HCT116 (cell line): ENCODE measurements around the gene CHKA. TPM values are rescaled to one million over a fixed set of nuclear protein-coding genes. Genes with fewer than 3 reads are reported as not detected.

Experiments
- ATAC-seq: fragments of 200-7000 bp; cut with Tn5 transposase; 2 replicates; pipeline ENCODE4 v1.9.1; 2020; ENCODE audit warnings: mild to moderate bottlenecking, moderate library complexity
- BruUV-seq: library from RNA; stranded (reverse); fragments of 400-500 nt; replicated peaks from 2 replicates; lab custom pipeline; 2021; lab: Mats Ljungman, UMichigan
- CTCF ChIA-PET: fragments of 300-600 bp; sonication (Branson Sonifier 250); formaldehyde crosslinking; loops from one replicate; lab custom pipeline; 2021; ENCODE audit warnings: antibody characterized with exemption; lab: Charles Lee
- POLR2A ChIA-PET: fragments of 300-600, 350-600 bp; sonication (Branson Sonifier 250); formaldehyde crosslinking; loops from one replicate; lab custom pipeline; 2021; ENCODE audit warnings: antibody characterized with exemption; lab: Charles Lee
- RAD21 ChIA-PET, 2 experiments: fragments of 300-600 bp; sonication (Branson Sonifier 250); formaldehyde crosslinking; loops; one replicate each; lab custom pipeline; 2023; ENCODE audit warnings: low total read pairs in 2 of 2; ENCODE audit not compliant: uncharacterized antibody in 2 of 2, unreplicated experiment in 2 of 2, low non-redundant PET in 1 of 2; lab: Charles Lee
- DNase-seq: peaks from one replicate; pipeline ENCODE4 v3.0.0-alpha.2; 2010; ENCODE audit warnings: low read depth, low spot score
- H2AFZ ChIP-seq: fragments of 200-600 bp; shearing (Covaris generic), sonication (generic); 2 replicates; pipeline ENCODE4 v1.6.1; 2017; ENCODE audit warnings: low read depth, mixed run types, mixed read lengths, antibody characterized with exemption, low read length; ENCODE audit not compliant: poor library complexity, severe bottlenecking
- H3K27ac ChIP-seq: 2 replicates; pipeline ENCODE4 v1.5.1; 2012; ENCODE audit warnings: low read depth, low read length
- H3K27me3 ChIP-seq: fragments of 200-600 bp; sonication (generic); 2 replicates; pipeline ENCODE4 v1.6.1; 2016; ENCODE audit warnings: mixed run types, low read length, mixed read lengths; ENCODE audit not compliant: insufficient read depth
- H3K36me3 ChIP-seq, 2 experiments: fragments of 200-500 bp in 1 of 2; fragments of 200-600 bp in 1 of 2; sonication (Bioruptor generic) in 1 of 2; sonication (generic) in 1 of 2; 2 replicates each; pipeline versions ENCODE4 v1.5.1 to v1.6.1; 2014 to 2016; ENCODE audit warnings: low read length in 2 of 2, inconsistent platforms in 1 of 2, mixed read lengths in 1 of 2, mixed run types in 1 of 2; ENCODE audit not compliant: insufficient read depth in 2 of 2, control insufficient read depth in 1 of 2
- H3K4me1 ChIP-seq, 2 experiments: fragments of 200-600 bp in 1 of 2; sonication (generic) in 1 of 2; 2 replicates each; pipeline versions ENCODE4 v1.5.1 to v1.6.1; 2012 to 2017; ENCODE audit warnings: low read length in 2 of 2, inconsistent platforms in 1 of 2, mild to moderate bottlenecking in 1 of 2, mixed read lengths in 1 of 2, mixed run types in 1 of 2, moderate library complexity in 1 of 2; ENCODE audit not compliant: insufficient read depth in 2 of 2, control insufficient read depth in 1 of 2
- H3K4me2 ChIP-seq: fragments of 200-600 bp; sonication (generic); 2 replicates; pipeline ENCODE4 v1.6.1; 2017; ENCODE audit warnings: mixed run types, low read length, mixed read lengths
- H3K4me3 ChIP-seq, 2 experiments: fragments of 200-600 bp in 1 of 2; sonication (generic) in 1 of 2; replicated peaks in 1 of 2; 2 replicates each; pipeline ENCODE4 v1.5.1; 2011 to 2016; ENCODE audit warnings: low read length in 2 of 2, control low read depth in 1 of 2, low read depth in 1 of 2, mild to moderate bottlenecking in 1 of 2, mixed read lengths in 1 of 2, mixed run types in 1 of 2
- H3K79me2 ChIP-seq: fragments of 200-600 bp; sonication (generic); 2 replicates; pipeline ENCODE4 v1.6.1; 2017; ENCODE audit warnings: mild to moderate bottlenecking, mixed run types, low read length, moderate library complexity, mixed read lengths; ENCODE audit not compliant: insufficient read depth
- H3K9ac ChIP-seq: fragments of 200-600 bp; sonication (generic); 2 replicates; pipeline ENCODE4 v1.6.1; 2016; ENCODE audit warnings: low read length, mixed read lengths
- H3K9me2 ChIP-seq: fragments of 200-600 bp; sonication (generic), shearing (Covaris generic); 2 replicates; pipeline ENCODE4 v1.6.1; 2017; ENCODE audit warnings: mixed run types, mild to moderate bottlenecking, moderate library complexity; ENCODE audit not compliant: insufficient read depth
- H3K9me3 ChIP-seq, 2 experiments: fragments of 200-500 bp in 1 of 2; fragments of 200-600 bp in 1 of 2; sonication (Bioruptor generic) in 1 of 2; sonication (generic) in 1 of 2; 2 replicates each; pipeline ENCODE4 v1.6.1; 2014 to 2017; ENCODE audit warnings: low read length in 2 of 2, mixed read lengths in 2 of 2, inconsistent platforms in 1 of 2, low read depth in 1 of 2, mild to moderate bottlenecking in 1 of 2, mixed run types in 1 of 2, moderate library complexity in 1 of 2; ENCODE audit not compliant: control insufficient read depth in 1 of 2, insufficient read depth in 1 of 2
- H4K20me1 ChIP-seq: fragments of 200-600 bp; sonication (generic), shearing (Covaris generic); 2 replicates; pipeline ENCODE4 v1.6.1; 2017; ENCODE audit warnings: mixed run types, mild to moderate bottlenecking, moderate library complexity; ENCODE audit not compliant: insufficient read depth
- ATF3 ChIP-seq: IDR thresholded peaks from 2 replicates; pipeline ENCODE4 v1.6.1; 2012
- CBX3 ChIP-seq: IDR thresholded peaks from 2 replicates; pipeline ENCODE4 v1.6.1; 2012; ENCODE audit warnings: low read depth
- CEBPB ChIP-seq: IDR thresholded peaks from 2 replicates; pipeline ENCODE4 v1.6.1; 2012; ENCODE audit warnings: low read depth
- CTCF ChIP-seq, 3 experiments: fragments of 200-600 bp in 1 of 3; sonication (generic) in 1 of 3; IDR thresholded peaks in 2 of 3; conservative IDR thresholded peaks in 1 of 3; 2 replicates each; pipeline ENCODE4 v1.5.1; 2012 to 2017; ENCODE audit warnings: low read depth in 2 of 3, low read length in 2 of 3, antibody characterized with exemption in 1 of 3, borderline replicate concordance in 1 of 3, control low read depth in 1 of 3, mild to moderate bottlenecking in 1 of 3, mixed read lengths in 1 of 3, mixed run types in 1 of 3, moderate library complexity in 1 of 3; ENCODE audit not compliant: insufficient read depth in 1 of 3
- ELF1 ChIP-seq: IDR thresholded peaks from 2 replicates; pipeline ENCODE4 v1.6.1; 2012; ENCODE audit warnings: low read depth, borderline replicate concordance
- EZH2 ChIP-seq: fragments of 200-600 bp; sonication (generic); IDR thresholded peaks from 2 replicates; pipeline ENCODE4 v1.6.1; 2017; ENCODE audit warnings: antibody characterized with exemption, mixed run types
- FOSL1 ChIP-seq: IDR thresholded peaks from 2 replicates; pipeline ENCODE4 v1.6.1; 2012; ENCODE audit warnings: low read depth
- MAX ChIP-seq: IDR thresholded peaks from 2 replicates; pipeline ENCODE4 v1.6.1; 2012
- POLR2AphosphoS5 ChIP-seq: IDR thresholded peaks from 2 replicates; pipeline ENCODE4 v1.6.1; 2011; ENCODE audit warnings: mild to moderate bottlenecking, low read depth, low read length, moderate library complexity
- REST ChIP-seq: IDR thresholded peaks from 2 replicates; pipeline ENCODE4 v1.6.1; 2012; ENCODE audit warnings: low read depth
- TCF7L2 ChIP-seq: IDR thresholded peaks from 2 replicates; pipeline ENCODE4 v1.7.0; 2011; ENCODE audit warnings: borderline replicate concordance, inconsistent platforms; ENCODE audit not compliant: insufficient read depth, insufficient read length; ENCODE audit errors: extremely low read depth
- YY1 ChIP-seq: IDR thresholded peaks from 2 replicates; pipeline ENCODE4 v1.6.1; 2011; ENCODE audit warnings: low read length, low read depth, moderate library complexity, mild to moderate bottlenecking; ENCODE audit not compliant: insufficient replicate concordance; ENCODE audit errors: extremely low read depth
- ZFX ChIP-seq: fragments of 450-650 bp; IDR thresholded peaks from 2 replicates; pipeline ENCODE4 v1.6.1; 2017
- intact Hi-C: fragments of 100-400 bp; cut with micrococcal nuclease; formaldehyde crosslinking; loops from 2 replicates; pipeline ENCODE4 v1.10.0; 2022
- total RNA-seq: library from RNA; stranded (reverse); gene quantifications from one replicate; pipeline ENCODE4 v1.2.1, GENCODE V29; 2021; ENCODE audit not compliant: unreplicated experiment

CHKA gene
- total RNA-seq, 1 experiment from 2014 or later = 33.1 TPM

GRCh38 chr11:68164437-68164836 is 43.2 kb upstream of the CHKA start:
- POLR2A ChIA-PET = no interaction called here

GRCh38 chr11:68163691-68164090 is 42.5 kb upstream of the CHKA start:
- no peak overlapping the region for H3K4me2 ChIP-seq
- H3K9ac ChIP-seq = no peak overlapping the region
- RAD21 ChIA-PET = no interaction called here
- H3K36me3 ChIP-seq = peaks cover 7 to 9% of the 10 kb centered on the region in 2 experiments; a peak in 2 of 4 replicates
- intact Hi-C loops = no loop called here
- no peaks in the 10 kb centered on the region for H3K9me2 ChIP-seq
- H3K27me3 ChIP-seq = no peaks in the 10 kb centered on the region
- BruUV-seq = no TSS peak
- H3K79me2 ChIP-seq = no peaks in the 10 kb centered on the region
- H4K20me1 ChIP-seq = no peaks in the 10 kb centered on the region
- CTCF ChIA-PET = no interaction called here
- no peak for DNase-seq
- no peak overlapping the region for H2AFZ ChIP-seq
- no peak overlapping the region for H3K4me3 ChIP-seq
- H3K4me1 ChIP-seq = peaks cover 0 to 6% of the 10 kb centered on the region in 2 experiments; a peak in 1 of 4 replicates
- POLR2A ChIA-PET = no interaction called here
- ATAC-seq = no peak
- H3K27ac ChIP-seq = no peak overlapping the region
- H3K9me3 ChIP-seq = no peaks in the 10 kb centered on the region
- TF ChIP-seq CBX3 (no peak), ATF3 (no peak), CTCF (IDR thresholded peaks at IDR 0.05 in 2 of 3, conservative IDR thresholded peaks at IDR 0.05 in 1 of 3; ENCODE audit: borderline replicate concordance in 1 of 3, insufficient read depth in 1 of 3, low read depth in 2 of 3, low read length in 2 of 3) (no peak), ELF1 (no peak), FOSL1 (no peak), CEBPB (no peak), ZFX (no peak), EZH2 (no peak), YY1 (no peak), TCF7L2 (no peak), REST (no peak), MAX (no peak)

More at GRCh38 chr11:68164437-68164836, 43.2 kb upstream of the CHKA start:
- H3K4me2 ChIP-seq = no peak overlapping the region
- no peak overlapping the region for H3K9ac ChIP-seq
- H3K36me3 ChIP-seq = peaks cover 7 to 13% of the 10 kb centered on the region in 2 experiments; a peak in 2 of 4 replicates
- H3K9me3 ChIP-seq = no peaks in the 10 kb centered on the region
- peaks cover 0 to 6% of the 10 kb centered on the region in 2 experiments; a peak in 1 of 4 replicates for H3K4me1 ChIP-seq
- no peaks in the 10 kb centered on the region for H3K79me2 ChIP-seq
- TF ChIP-seq POLR2AphosphoS5 (peak; percentile 21; the same call in 1 of the 2 replicates), FOSL1 (peak; percentile 25; the same call in 1 of the 2 replicates), MAX (no peak)
- TF ChIP-seq, all 23 proteins: peak for 2
- DNase-seq = no peak
- no TSS peak for BruUV-seq
- H2AFZ ChIP-seq = no peak overlapping the region
- no peak overlapping the region for H3K4me3 ChIP-seq
- ChIA-PET RAD21 (no interaction called here), CTCF (no interaction called here)
- H3K27ac ChIP-seq = no peak overlapping the region
- no peaks in the 10 kb centered on the region for H3K27me3 ChIP-seq
- H4K20me1 ChIP-seq = no peaks in the 10 kb centered on the region
- ATAC-seq = peak; percentile 46; the same call in 1 of the 2 replicates
- intact Hi-C loops = no loop called here
- H3K9me2 ChIP-seq = no peaks in the 10 kb centered on the region
